Activated gamma-delta T cell (primary cell): ENCODE measurements around the gene LUC7L3.
"Not testable (repeated sequence)": the region's sequence is repeated elsewhere in the genome, so short reads cannot be mapped to it uniquely, and the experiment has no call there.

Experiments used
- DNase-seq: peaks from one replicate; lab custom pipeline; 2025; lab: John Stamatoyannopoulos, UW

The LUC7L3 gene

GRCh38 chr17:50708050-50709000 lies 11.1 kb upstream of the LUC7L3 start:
- DNase-seq, result no peak

- not testable (repeated sequence) for DNase-seq
Observed at GRCh38 chr17:50709053-50709452, 10.3 kb upstream of the LUC7L3 start.

GRCh38 chr17:50710025-50710424 lies 9.4 kb upstream of the LUC7L3 start:
- DNase-seq, result no peak

- DNase-seq, result no peak
Observed at GRCh38 chr17:50710650-50711049, 8.8 kb upstream of the LUC7L3 start.

- no peak for DNase-seq
Observed at GRCh38 chr17:50712641-50713040, 6.8 kb upstream of the LUC7L3 start.

- no peak for DNase-seq
Observed at GRCh38 chr17:50715471-50715870, 3.9 kb upstream of the LUC7L3 start.

- no peak for DNase-seq
Observed at GRCh38 chr17:50719924-50720794, 756 bp downstream of the LUC7L3 start.

GRCh38 chr17:50721194-50722010 lies 2.0 kb downstream of the LUC7L3 start:
- no peak for DNase-seq

GRCh38 chr17:50722746-50723145 lies 3.3 kb downstream of the LUC7L3 start:
- no peak for DNase-seq

GRCh38 chr17:50724622-50725021 lies 5.2 kb downstream of the LUC7L3 start:
- not testable (repeated sequence) for DNase-seq

- no peak for DNase-seq
Observed at GRCh38 chr17:50725769-50726655, 6.6 kb downstream of the LUC7L3 start.

GRCh38 chr17:50728112-50728429 lies 8.7 kb downstream of the LUC7L3 start:
- DNase-seq, result no peak

GRCh38 chr17:50728881-50729765 lies 9.7 kb downstream of the LUC7L3 start:
- no peak for DNase-seq

- DNase-seq, result no peak
Observed at GRCh38 chr17:50731575-50732460, 12.4 kb downstream of the LUC7L3 start.

- DNase-seq, result no peak
Observed at GRCh38 chr17:50735287-50735686, 15.9 kb downstream of the LUC7L3 start.

- DNase-seq, result no peak
Observed at GRCh38 chr17:50737118-50737698, 17.8 kb downstream of the LUC7L3 start.

GRCh38 chr17:50739098-50739497 lies 19.7 kb downstream of the LUC7L3 start:
- DNase-seq, result no peak

GRCh38 chr17:50745631-50746030 lies 26.2 kb downstream of the LUC7L3 start:
- DNase-seq, result no peak

- DNase-seq, result no peak
Observed at GRCh38 chr17:50749245-50749644, 29.8 kb downstream of the LUC7L3 start.
